A549 (cell line): Measurements from ENCODE around the gene PCED1B. TPM values are rescaled to one million over a fixed set of nuclear protein-coding genes. Genes with fewer than 3 reads are reported as not detected.

Experiments used
- ATAC-seq, 2 experiments: fragments of 200-7000 bp in 1 of 2; fragments of >200 bp in 1 of 2; cut with Nextera tagmentation in 1 of 2; cut with Tn5 transposase in 1 of 2; 3 replicates each; pipeline versions ENCODE4 v1.8.0 to v1.9.1; 2018 to 2020; ENCODE audit warnings: mild to moderate bottlenecking in 1 of 2, moderate library complexity in 1 of 2
- CTCF ChIA-PET: fragments of 300-600 bp; sonication (Branson Sonifier 250); formaldehyde crosslinking; extraction: SDS; loops from one replicate; lab custom pipeline; 2021; ENCODE audit warnings: antibody characterized with exemption, inconsistent platforms; lab: Yijun Ruan, JAX
- POLR2A ChIA-PET: fragments of 350-600 bp; formaldehyde crosslinking; extraction: SDS; loops from one replicate; lab custom pipeline; 2021; ENCODE audit warnings: antibody characterized with exemption, inconsistent platforms; lab: Yijun Ruan, JAX
- DNase-seq, 2 experiments: peaks; one replicate each; pipeline versions ENCODE4 v3.0.0 to v3.0.0-alpha.2; 2011 to 2016; ENCODE audit warnings: low read depth in 1 of 2, low spot score in 1 of 2
- FAIRE-seq: peaks from 2 replicates; lab custom pipeline; 2011; peaks lifted over from hg19 to GRCh38; lab: Jason Lieb, UNC
- H3K27ac ChIP-seq, 2 experiments: fragments of >200 bp; sonication (Bioruptor Twin); formaldehyde crosslinking; 3 replicates each; pipeline ENCODE4 v1.5.1; 2016 to 2017
- H3K4me1 ChIP-seq: fragments of >200 bp; sonication (Bioruptor Twin); formaldehyde crosslinking; 3 replicates; pipeline ENCODE4 v1.6.1; 2016
- H3K4me2 ChIP-seq: fragments of >200 bp; sonication (Bioruptor Twin); formaldehyde crosslinking; 3 replicates; pipeline ENCODE4 v1.6.1; 2016
- H3K4me3 ChIP-seq: fragments of >200 bp; sonication (Bioruptor Twin); formaldehyde crosslinking; 3 replicates; pipeline ENCODE4 v1.5.1; 2016
- H3K9me3 ChIP-seq: fragments of >200 bp; sonication (Bioruptor Twin); formaldehyde crosslinking; 3 replicates; pipeline ENCODE4 v1.6.1; 2016
- CBX2 ChIP-seq: fragments of 200-600 bp; sonication (generic); IDR thresholded peaks from 2 replicates; pipeline ENCODE4 v1.6.1; 2016; ENCODE audit warnings: low read depth, mild to moderate bottlenecking, borderline replicate concordance
- CHD4 ChIP-seq: fragments of 200-600 bp; sonication (generic); IDR thresholded peaks from 2 replicates; pipeline ENCODE4 v1.6.1; 2016; ENCODE audit warnings: antibody characterized with exemption, mild to moderate bottlenecking, borderline replicate concordance
- CTCF ChIP-seq: fragments of >200 bp; sonication (Bioruptor Twin); formaldehyde crosslinking; IDR thresholded peaks from 3 replicates; pipeline ENCODE4 v1.5.1; 2016
- EP300 ChIP-seq, 2 experiments: fragments of >200 bp; sonication (Bioruptor Twin); formaldehyde crosslinking; IDR thresholded peaks; 2 replicates in 1 of 2; 3 replicates in 1 of 2; pipeline ENCODE4 v1.6.1; 2016 to 2017
- ESRRA ChIP-seq: fragments of 150-350 bp; IDR thresholded peaks from 2 replicates; pipeline ENCODE4 v1.6.1; 2014; ENCODE audit warnings: mild to moderate bottlenecking, low read length, borderline replicate concordance
- FOSL2 ChIP-seq, 2 experiments: fragments of 450-650 bp in 1 of 2; fragments of >200 bp in 1 of 2; sonication (Bioruptor Twin) in 1 of 2; formaldehyde crosslinking; IDR thresholded peaks; 2 replicates each; pipeline versions ENCODE4 v1.5.0 to v1.6.1; 2016 to 2020; ENCODE audit warnings: mild to moderate bottlenecking in 1 of 2, moderate library complexity in 1 of 2
- HDAC2 ChIP-seq: fragments of 200-600 bp; sonication (generic); IDR thresholded peaks from 2 replicates; pipeline ENCODE4 v1.6.1; 2016
- HOXB13 ChIP-seq: fragments of 250-450 bp; sonication (Bioruptor Pico); IDR thresholded peaks from 2 replicates; pipeline ENCODE4 v1.5.0; 2020; ENCODE audit warnings: low read depth, mild to moderate bottlenecking, moderate library complexity
- JUN ChIP-seq, 2 experiments: fragments of >200 bp; sonication (Bioruptor Twin); formaldehyde crosslinking; IDR thresholded peaks; 2 replicates in 1 of 2; 3 replicates in 1 of 2; pipeline ENCODE4 v1.6.1; 2016 to 2017
- JUNB ChIP-seq: fragments of >200 bp; sonication (Bioruptor Twin); formaldehyde crosslinking; IDR thresholded peaks from 2 replicates; pipeline ENCODE4 v1.6.1; 2016
- MAFK ChIP-seq: fragments of 450-650 bp; IDR thresholded peaks from 2 replicates; pipeline ENCODE4 v1.6.1; 2014; ENCODE audit not compliant: partially characterized antibody
- MAZ ChIP-seq: fragments of 150-350 bp; IDR thresholded peaks from 2 replicates; pipeline ENCODE4 v1.6.1; 2014; ENCODE audit warnings: antibody characterized with exemption, low read depth, low read length, borderline replicate concordance
- NFE2L2 ChIP-seq: fragments of 150-350 bp; conservative IDR thresholded peaks from 2 replicates; pipeline ENCODE4 v1.6.1; 2014; ENCODE audit warnings: low read length
- POLR2A ChIP-seq: IDR thresholded peaks from 2 replicates; pipeline ENCODE4 v1.6.1; 2012; ENCODE audit warnings: mild to moderate bottlenecking, low read length
- POLR2AphosphoS2 ChIP-seq: conservative IDR thresholded peaks from 2 replicates; pipeline ENCODE4 v1.6.1; 2012; ENCODE audit warnings: low read length, improper control_type of control experiment, inconsistent platforms
- RCOR1 ChIP-seq: fragments of 150-350 bp; IDR thresholded peaks from 2 replicates; pipeline ENCODE4 v1.6.1; 2014; ENCODE audit warnings: antibody characterized with exemption, low read length, low read depth
- SMC3 ChIP-seq: fragments of >200 bp; sonication (Bioruptor Twin); formaldehyde crosslinking; IDR thresholded peaks from 3 replicates; pipeline ENCODE4 v1.6.1; 2018; ENCODE audit warnings: inconsistent platforms
- SREBF2 ChIP-seq: fragments of 450-650 bp; IDR thresholded peaks from 2 replicates; pipeline ENCODE4 v1.6.1; 2014; ENCODE audit warnings: mild to moderate bottlenecking, moderate library complexity
- USF2 ChIP-seq: fragments of 450-650 bp; IDR thresholded peaks from 2 replicates; pipeline ENCODE4 v1.6.1; 2014; ENCODE audit warnings: antibody characterized with exemption
- ZC3H11A ChIP-seq: fragments of 450-650 bp; IDR thresholded peaks from 2 replicates; pipeline ENCODE4 v1.6.1; 2014; ENCODE audit warnings: antibody characterized with exemption, mild to moderate bottlenecking
- ZNF302 ChIP-seq: fragments of 250-450 bp; sonication (Bioruptor Pico); IDR thresholded peaks from 2 replicates; pipeline ENCODE4 v1.9.0; 2021; ENCODE audit warnings: inconsistent platforms, mild to moderate bottlenecking, moderate library complexity
- ZSCAN20 ChIP-seq: fragments of 250-450 bp; sonication (Bioruptor Pico); IDR thresholded peaks from 2 replicates; pipeline ENCODE4 v1.8.0; 2022; ENCODE audit warnings: mild to moderate bottlenecking, moderate library complexity
- WGBS: methylation state at CpG from one replicate; pipeline ENCODE4 v1.1.6; 2017; ENCODE audit errors: missing lambda C conversion rate; 5-methylcytosine and 5-hydroxymethylcytosine counted together
- polyA plus RNA-seq, 4 experiments: library from polyadenylated mRNA; depleted of rRNA in 3 of 4; stranded (reverse); fragments of >200 nt; fragmentation: RNase III in 1 of 4; extraction: RNeasy Plus Mini Kit Qiagen cat#74134 plus additional on column Dnase treatment in 1 of 4; gene quantifications; 2 replicates in 3 of 4; 3 replicates in 1 of 4; pipeline ENCODE4 v1.2.3, GENCODE V29; 2011 to 2017

Gene PCED1B
- polyA plus RNA-seq, 2 of the 4 experiments (the other 2 are of a cell fraction), result 74.6 to 108 TPM

- TF ChIP-seq CTCF, result no peak
- TF ChIP-seq POLR2AphosphoS2, result no peak
- TF ChIP-seq JUNB, result no peak
- no peak for TF ChIP-seq HOXB13
Measured at GRCh38 chr12:47110011-47110541, 30.7 kb downstream of the PCED1B start (continued).

- DNase-seq, result no peak
- no peaks in the 10 kb centered on the region for H3K9me3 ChIP-seq
- ChIA-PET POLR2A (no interaction called here), CTCF (interaction anchor here (0.9 kb wide), 1 partner anchor 287 kb away, joined by 4 read pairs; no protein-coding TSS in a partner anchor)
- H3K4me1 ChIP-seq, result peaks cover 13% of the 10 kb centered on the region
- no peak overlapping the region for H3K4me2 ChIP-seq
- 92% methylated on average over 2 of the region's 2 CpGs for WGBS
- TF ChIP-seq HDAC2 (no peak), EP300 (IDR thresholded peaks at IDR 0.05) (no peak), MAFK (no peak), NFE2L2 (no peak), ZC3H11A (no peak), SMC3 (no peak), ZNF302 (CRISPR knock-in tag) (no peak), SREBF2 (no peak), POLR2A (no peak), ESRRA (no peak), RCOR1 (no peak), CBX2 (no peak), ZSCAN20 (CRISPR knock-in tag) (no peak), USF2 (no peak), CHD4 (no peak), FOSL2 (IDR thresholded peaks at IDR 0.05) (no peak), FOSL2 (CRISPR knock-in tag; IDR thresholded peaks at IDR 0.05) (no peak), JUN (IDR thresholded peaks at IDR 0.05) (no peak), MAZ (no peak)
- no peak for ATAC-seq
- H3K4me3 ChIP-seq, result no peak overlapping the region
- peak; percentile 95 for FAIRE-seq
- no peak overlapping the region for H3K27ac ChIP-seq
Measured at GRCh38 chr12:47110718-47111391, 31.4 kb downstream of the PCED1B start.

GRCh38 chr12:47111392-47111778 is 32.0 kb downstream of the PCED1B start:
- Histone ChIP-seq H3K27ac (no peak overlapping the region), H3K4me3 (no peak overlapping the region), H3K4me1 (peaks cover 12% of the 10 kb centered on the region), H3K9me3 (no peaks in the 10 kb centered on the region), H3K4me2 (no peak overlapping the region)
- 90% methylated on average over 2 of the region's 2 CpGs for WGBS
- FAIRE-seq (no peak), ATAC-seq (no peak), DNase-seq (no peak)
- no peak for TF ChIP-seq RCOR1
- ChIA-PET CTCF (interaction anchor here (1.3 kb wide), 1 partner anchor 79 kb away, joined by 4 read pairs; no protein-coding TSS in a partner anchor), POLR2A (no interaction called here)
